GM12801 (cell line): Measurements from ENCODE around the gene RTF1.

Source experiments
- TF ChIP-seq, protein P1 (sequence below): IDR thresholded peaks from one replicate; pipeline ENCODE4 v1.5.1; 2011; ENCODE audit warnings: control low read depth; ENCODE audit not compliant: insufficient read length; ENCODE audit errors: extremely low read depth

RTF1 gene

DNA sequence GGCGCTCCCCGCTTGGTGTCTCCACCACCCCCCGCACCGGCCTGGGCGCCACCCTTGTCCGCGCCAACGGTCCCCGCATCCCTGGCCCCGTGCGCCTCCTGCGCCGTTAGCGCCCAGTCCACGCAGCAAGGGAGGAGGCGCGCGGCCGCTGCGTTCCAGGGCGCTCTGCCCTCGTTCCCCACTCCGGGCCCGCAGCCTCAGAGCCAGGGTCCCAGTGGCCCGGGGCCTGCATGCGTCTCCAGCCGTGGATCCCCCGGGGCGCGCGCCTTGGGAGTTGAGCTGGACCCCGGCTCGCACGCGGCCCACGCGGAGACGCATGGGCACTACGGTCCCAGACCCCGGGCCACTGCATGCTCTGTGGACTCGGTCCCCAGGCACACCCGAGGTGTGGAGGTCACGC is 69.4 kb downstream of the RTF1 start:
- TF ChIP-seq, protein P1, sequence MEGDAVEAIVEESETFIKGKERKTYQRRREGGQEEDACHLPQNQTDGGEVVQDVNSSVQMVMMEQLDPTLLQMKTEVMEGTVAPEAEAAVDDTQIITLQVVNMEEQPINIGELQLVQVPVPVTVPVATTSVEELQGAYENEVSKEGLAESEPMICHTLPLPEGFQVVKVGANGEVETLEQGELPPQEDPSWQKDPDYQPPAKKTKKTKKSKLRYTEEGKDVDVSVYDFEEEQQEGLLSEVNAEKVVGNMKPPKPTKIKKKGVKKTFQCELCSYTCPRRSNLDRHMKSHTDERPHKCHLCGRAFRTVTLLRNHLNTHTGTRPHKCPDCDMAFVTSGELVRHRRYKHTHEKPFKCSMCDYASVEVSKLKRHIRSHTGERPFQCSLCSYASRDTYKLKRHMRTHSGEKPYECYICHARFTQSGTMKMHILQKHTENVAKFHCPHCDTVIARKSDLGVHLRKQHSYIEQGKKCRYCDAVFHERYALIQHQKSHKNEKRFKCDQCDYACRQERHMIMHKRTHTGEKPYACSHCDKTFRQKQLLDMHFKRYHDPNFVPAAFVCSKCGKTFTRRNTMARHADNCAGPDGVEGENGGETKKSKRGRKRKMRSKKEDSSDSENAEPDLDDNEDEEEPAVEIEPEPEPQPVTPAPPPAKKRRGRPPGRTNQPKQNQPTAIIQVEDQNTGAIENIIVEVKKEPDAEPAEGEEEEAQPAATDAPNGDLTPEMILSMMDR: no peak

DNA sequence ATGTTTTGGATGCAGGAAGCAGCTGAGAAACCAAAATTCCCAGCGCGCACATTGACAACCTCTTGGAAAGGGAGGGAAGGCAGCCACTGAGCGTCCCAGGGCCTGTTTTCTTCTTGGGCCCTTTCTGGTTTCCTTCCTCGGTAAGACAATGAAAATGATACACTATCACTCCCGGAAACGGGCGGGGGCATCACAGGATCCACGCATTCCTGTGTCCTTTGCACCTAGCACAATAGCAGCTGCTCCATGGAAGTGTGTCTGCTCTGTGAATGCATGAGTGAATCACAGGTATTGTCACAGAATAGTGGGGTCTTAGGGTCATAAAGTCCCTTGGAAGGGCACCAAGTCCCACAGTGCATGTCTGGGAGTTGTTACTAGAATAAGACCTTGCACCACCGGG is 70.5 kb downstream of the RTF1 start:
- TF ChIP-seq, protein P1: no peak

DNA sequence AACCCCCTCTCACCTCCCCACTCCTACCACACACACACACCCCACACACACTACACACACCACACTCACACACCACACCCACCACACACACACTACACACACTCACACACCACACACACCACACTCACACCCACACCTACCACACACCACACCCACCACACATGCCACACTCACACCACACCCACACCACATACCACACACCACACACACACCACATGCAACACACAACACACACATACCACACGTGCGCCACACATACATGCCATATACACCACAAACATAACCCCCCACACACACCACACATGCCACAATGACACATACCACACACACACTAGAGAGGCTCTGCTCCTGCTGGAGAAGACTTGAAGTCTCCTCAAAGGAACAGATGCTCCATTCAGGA is 70.9 kb downstream of the RTF1 start:
- TF ChIP-seq, protein P1: no peak

DNA sequence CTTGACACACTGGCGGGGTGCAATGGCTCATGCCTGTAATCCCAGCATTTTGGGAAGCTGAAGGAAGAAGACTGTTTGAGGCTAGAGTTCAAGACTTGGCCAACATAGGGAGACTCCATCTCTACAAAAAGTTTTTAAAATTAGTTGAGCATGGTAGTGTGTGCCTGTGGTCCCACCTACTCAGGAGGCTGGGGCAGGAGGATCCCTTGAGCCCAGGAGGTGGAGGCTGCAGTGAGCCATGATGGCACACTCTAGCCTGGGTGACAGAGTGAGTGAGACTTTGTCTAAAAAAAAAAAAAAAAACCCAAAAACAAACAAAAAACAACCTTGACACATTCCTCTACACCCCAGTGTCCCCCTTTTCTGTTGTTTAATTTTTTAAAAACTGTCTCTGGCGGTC is 72.7 kb downstream of the RTF1 start:
- TF ChIP-seq, protein P1: no peak

DNA sequence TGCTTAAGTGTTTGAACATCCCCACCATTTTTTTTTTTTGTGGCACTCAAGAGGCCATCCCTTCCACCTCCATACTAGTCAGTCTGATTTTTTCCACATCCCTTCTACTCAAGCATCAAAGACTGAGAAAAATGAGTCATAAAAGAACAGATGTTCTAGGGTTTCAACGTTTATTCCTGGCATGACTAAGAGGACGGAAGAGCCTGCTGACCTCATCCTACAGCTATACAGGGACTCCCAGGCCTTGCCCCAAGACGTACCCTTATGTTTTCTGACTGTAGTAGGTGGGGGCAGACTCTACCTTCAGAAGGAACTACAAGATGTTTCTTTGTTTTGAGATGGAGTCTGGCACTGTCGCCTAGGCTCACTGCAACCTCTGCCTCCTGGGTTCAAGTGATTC is 73.5 kb downstream of the RTF1 start:
- TF ChIP-seq, protein P1: no peak

DNA sequence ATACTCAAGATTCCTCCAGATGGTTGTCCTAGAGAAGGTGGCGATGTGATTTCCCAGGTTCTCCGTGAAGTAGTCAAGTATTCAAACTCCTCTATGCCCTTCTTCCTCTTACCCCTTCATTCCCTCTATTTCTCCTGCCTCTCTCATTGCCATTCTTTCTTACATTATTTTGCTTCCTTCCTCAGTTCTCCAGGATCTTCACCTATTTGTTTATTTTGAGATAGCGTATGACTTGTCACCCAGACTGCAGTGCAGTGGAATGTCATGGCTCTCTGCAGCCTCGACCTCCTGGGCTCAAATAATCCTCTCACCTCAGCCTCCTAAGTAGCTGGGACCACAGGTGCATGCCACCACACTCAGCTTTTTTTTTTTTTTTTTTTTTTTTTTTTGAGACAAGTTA is 75.0 kb downstream of the RTF1 start:
- TF ChIP-seq, protein P1: no peak

DNA sequence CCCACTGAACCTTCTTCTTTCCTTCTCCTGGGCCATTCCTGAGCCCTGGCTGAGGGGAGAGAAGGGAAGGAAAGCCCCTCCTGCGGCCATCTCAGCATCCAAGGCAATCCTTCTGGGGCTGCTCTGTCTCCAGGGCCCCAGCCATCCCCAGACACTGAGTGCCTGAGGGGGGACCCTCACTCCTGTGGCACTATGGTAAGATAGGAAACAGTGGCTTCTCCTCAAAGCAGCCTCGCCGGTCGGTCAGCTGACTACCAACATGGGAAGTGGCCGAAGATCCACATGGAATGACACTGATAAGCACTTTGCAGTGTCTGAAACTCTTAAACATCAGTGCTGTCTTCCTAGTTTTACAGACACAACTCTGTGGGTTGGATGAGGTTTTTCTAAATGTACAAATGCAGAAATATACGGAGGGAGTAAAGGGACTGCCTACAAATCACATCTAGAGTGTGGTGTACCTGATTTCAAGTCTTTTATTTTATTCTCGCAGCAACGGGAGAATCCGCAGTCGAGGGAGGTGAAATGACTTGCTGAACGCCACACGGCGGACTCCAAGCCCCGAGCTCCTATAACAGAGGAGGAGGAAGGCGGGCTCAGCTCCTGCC is 75.8 kb downstream of the RTF1 start:
- TF ChIP-seq, protein P1: no peak
